IMR-90 (cell line): Measurements from ENCODE around the gene KRTAP5-1. TPM values are rescaled to one million over a fixed set of nuclear protein-coding genes. Genes with fewer than 3 reads are reported as not detected.

Experiments used
- ATAC-seq: fragments of 200-7000 bp; cut with Tn5 transposase; 2 replicates; pipeline ENCODE4 v1.9.1; 2020; ENCODE audit warnings: low read depth, mild to moderate bottlenecking, moderate library complexity
- BruUV-seq: library from RNA; stranded (reverse); fragments of 400-500 nt; replicated peaks from 2 replicates; lab custom pipeline; 2021; lab: Mats Ljungman, UMichigan
- CTCF ChIA-PET: fragments of 300-600 bp; formaldehyde crosslinking; extraction: SDS; loops from one replicate; lab custom pipeline; 2021; ENCODE audit warnings: antibody characterized with exemption; lab: Yijun Ruan, JAX
- POLR2A ChIA-PET: fragments of 300-600 bp; sonication (Branson Sonifier 250); formaldehyde crosslinking; loops from one replicate; lab custom pipeline; 2022; ENCODE audit warnings: antibody characterized with exemption; ENCODE audit not compliant: unreplicated experiment; lab: Charles Lee
- DNase-seq: peaks from one replicate; pipeline ENCODE4 v3.0.0; 2013
- H2AFZ ChIP-seq: replicated peaks from 2 replicates; pipeline ENCODE3; 2013; ENCODE audit warnings: low read length, mild to moderate bottlenecking; ENCODE audit not compliant: poor library complexity
- H2AK5ac ChIP-seq: 2 replicates; pipeline ENCODE4 v1.6.1; 2013; ENCODE audit warnings: low read depth, low read length, inconsistent platforms
- H2AK9ac ChIP-seq: replicated peaks from 2 replicates; pipeline ENCODE3; 2013; ENCODE audit warnings: mild to moderate bottlenecking, low read depth, low read length, moderate library complexity; ENCODE audit not compliant: poor library complexity
- H2BK120ac ChIP-seq: 2 replicates; pipeline ENCODE4 v1.6.1; 2013; ENCODE audit warnings: low read depth, low read length, inconsistent platforms
- H2BK15ac ChIP-seq: 3 replicates; pipeline ENCODE4 v1.6.1; 2013; ENCODE audit warnings: low read depth, low read length, inconsistent platforms
- H2BK20ac ChIP-seq: 2 replicates; pipeline ENCODE4 v1.6.1; 2013; ENCODE audit warnings: low read depth, mild to moderate bottlenecking, inconsistent platforms, low read length, moderate library complexity
- H2BK5ac ChIP-seq: 2 replicates; pipeline ENCODE4 v1.6.1; 2013; ENCODE audit warnings: mild to moderate bottlenecking, low read depth, low read length, inconsistent platforms; ENCODE audit not compliant: poor library complexity, severe bottlenecking
- H3K14ac ChIP-seq: replicated peaks from 2 replicates; pipeline ENCODE4 v1.6.1; 2013; ENCODE audit warnings: low read depth, low read length, inconsistent platforms
- H3K18ac ChIP-seq: 2 replicates; pipeline ENCODE4 v1.6.1; 2013; ENCODE audit warnings: low read depth, low read length, control low read depth
- H3K23ac ChIP-seq: 2 replicates; pipeline ENCODE4 v1.6.1; 2013; ENCODE audit warnings: low read depth, low read length, inconsistent platforms
- H3K27ac ChIP-seq: 2 replicates; pipeline ENCODE4 v1.5.1; 2013; ENCODE audit warnings: mild to moderate bottlenecking, control low read depth, low read length; ENCODE audit not compliant: insufficient read depth
- H3K27me3 ChIP-seq: 2 replicates; pipeline ENCODE4 v1.6.1; 2013; ENCODE audit warnings: low read length; ENCODE audit not compliant: control insufficient read depth, insufficient read depth
- H3K36me3 ChIP-seq: 2 replicates; pipeline ENCODE4 v1.6.1; 2013; ENCODE audit warnings: low read length, mixed read lengths; ENCODE audit not compliant: control insufficient read depth, insufficient read depth
- H3K4ac ChIP-seq: 2 replicates; pipeline ENCODE4 v1.6.1; 2013; ENCODE audit warnings: low read depth, low read length, inconsistent platforms
- H3K4me1 ChIP-seq: 2 replicates; pipeline ENCODE4 v1.6.1; 2013; ENCODE audit warnings: low read length, mixed read lengths; ENCODE audit not compliant: control insufficient read depth, insufficient read depth
- H3K4me2 ChIP-seq: 2 replicates; pipeline ENCODE4 v1.6.1; 2013; ENCODE audit warnings: low read depth, mild to moderate bottlenecking, control low read depth, low read length, moderate library complexity
- H3K4me3 ChIP-seq: 2 replicates; pipeline ENCODE4 v1.5.1; 2013; ENCODE audit warnings: low read depth, mild to moderate bottlenecking, control low read depth, low read length, moderate library complexity; ENCODE audit not compliant: insufficient read depth
- H3K56ac ChIP-seq: 2 replicates; pipeline ENCODE4 v1.6.1; 2013; ENCODE audit warnings: low read length, inconsistent platforms; ENCODE audit not compliant: insufficient read depth; ENCODE audit errors: extremely low read depth
- H3K79me1 ChIP-seq, 2 experiments: 2 replicates each; pipeline ENCODE4 v1.6.1; 2013; ENCODE audit warnings: low read length in 2 of 2, inconsistent platforms in 1 of 2, low read depth in 1 of 2
- H3K9ac ChIP-seq: 2 replicates; pipeline ENCODE4 v1.6.1; 2013; ENCODE audit warnings: low read depth, low read length, control low read depth
- H3K9me1 ChIP-seq: 2 replicates; pipeline ENCODE4 v1.6.1; 2013; ENCODE audit warnings: low read length, inconsistent platforms; ENCODE audit not compliant: insufficient read depth
- H3K9me3 ChIP-seq: 2 replicates; pipeline ENCODE4 v1.6.1; 2013; ENCODE audit warnings: low read length; ENCODE audit not compliant: control insufficient read depth, insufficient read depth
- H4K20me1 ChIP-seq: 2 replicates; pipeline ENCODE4 v1.6.1; 2013; ENCODE audit warnings: low read length, inconsistent platforms; ENCODE audit not compliant: insufficient read depth
- H4K5ac ChIP-seq: 2 replicates; pipeline ENCODE4 v1.6.1; 2013; ENCODE audit warnings: mild to moderate bottlenecking, low read depth, low read length, control low read depth
- H4K8ac ChIP-seq, 2 experiments: 2 replicates each; pipeline ENCODE4 v1.6.1; 2013; ENCODE audit warnings: low read depth in 2 of 2, low read length in 2 of 2, control low read depth in 1 of 2, inconsistent platforms in 1 of 2
- H4K91ac ChIP-seq: 2 replicates; pipeline ENCODE4 v1.6.1; 2013; ENCODE audit warnings: low read depth, low read length, inconsistent platforms; ENCODE audit not compliant: insufficient read depth
- BHLHE40 ChIP-seq: fragments of 150-350 bp; IDR thresholded peaks from 2 replicates; pipeline ENCODE4 v1.6.1; 2016; ENCODE audit warnings: mild to moderate bottlenecking, low read depth, low read length
- CEBPB ChIP-seq: IDR thresholded peaks from 2 replicates; pipeline ENCODE4 v1.6.1; 2012; ENCODE audit warnings: low read depth, low read length, improper control_type of control experiment
- CHD1 ChIP-seq: IDR thresholded peaks from 2 replicates; pipeline ENCODE4 v1.6.1; 2012; ENCODE audit warnings: low read depth, low read length, improper control_type of control experiment
- CTCF ChIP-seq: conservative IDR thresholded peaks from 2 replicates; pipeline ENCODE4 v1.5.1; 2012; ENCODE audit warnings: mild to moderate bottlenecking, low read depth, low read length, improper control_type of control experiment
- FOS ChIP-seq: fragments of 150-350 bp; IDR thresholded peaks from 2 replicates; pipeline ENCODE4 v1.6.1; 2016; ENCODE audit warnings: low read depth, low read length
- MAFK ChIP-seq: IDR thresholded peaks from 2 replicates; pipeline ENCODE4 v1.6.1; 2012; ENCODE audit warnings: low read depth, low read length, improper control_type of control experiment
- MAZ ChIP-seq: IDR thresholded peaks from 2 replicates; pipeline ENCODE4 v1.6.1; 2012; ENCODE audit warnings: low read depth, mild to moderate bottlenecking, low read length, improper control_type of control experiment, moderate library complexity, borderline replicate concordance
- MXI1 ChIP-seq: IDR thresholded peaks from 2 replicates; pipeline ENCODE4 v1.6.1; 2012; ENCODE audit warnings: low read depth, mild to moderate bottlenecking, low read length, moderate library complexity, borderline replicate concordance
- POLR2A ChIP-seq: IDR thresholded peaks from 2 replicates; pipeline ENCODE4 v1.6.1; 2012; ENCODE audit warnings: mild to moderate bottlenecking, low read depth, low read length
- RCOR1 ChIP-seq: IDR thresholded peaks from 2 replicates; pipeline ENCODE4 v1.6.1; 2012; ENCODE audit warnings: mild to moderate bottlenecking, low read length, improper control_type of control experiment; ENCODE audit not compliant: insufficient replicate concordance
- RFX5 ChIP-seq: IDR thresholded peaks from 2 replicates; pipeline ENCODE4 v1.8.0; 2012; ENCODE audit warnings: low read depth, mild to moderate bottlenecking, low read length, moderate library complexity
- SMC3 ChIP-seq: fragments of 150-350 bp; IDR thresholded peaks from 2 replicates; pipeline ENCODE4 v1.6.1; 2016; ENCODE audit warnings: low read depth, mild to moderate bottlenecking, antibody characterized with exemption, low read length, moderate library complexity
- WGBS, 2 experiments: methylation state at CpG; one replicate each; pipeline versions ENCODE4 v1.1.5 to v1.1.7; 2013; ENCODE audit warnings: missing lambda C conversion rate in 2 of 2; ENCODE audit not compliant: insufficient read length in 1 of 2; ENCODE audit errors: extremely low coverage in 2 of 2; 5-methylcytosine and 5-hydroxymethylcytosine counted together
- dilution Hi-C: fragments of 300-500 bp; cut with HindIII; formaldehyde crosslinking; loops from one replicate; pipeline ENCODE4 v1.14.3; 2018; ENCODE audit warnings: low sequenced_read_pairs; ENCODE audit not compliant: unreplicated experiment
- in situ Hi-C: fragments of 300-500 bp; cut with MboI; formaldehyde crosslinking; loops from 3 replicates; pipeline ENCODE4 v1.14.3; 2019; ENCODE audit warnings: low sequenced_read_pairs, inconsistent platforms, mixed read lengths
- intact Hi-C: fragments of 100-400 bp; cut with micrococcal nuclease; formaldehyde crosslinking; loops from 2 replicates; pipeline ENCODE4 v1.10.0; 2022
- polyA plus RNA-seq, 3 experiments: library from polyadenylated mRNA; depleted of rRNA; stranded (reverse); fragments of >200 nt; gene quantifications; 2 replicates each; pipeline ENCODE4 v1.2.3, GENCODE V29; 2012; ENCODE audit warnings: low replicate concordance in 1 of 3
- total RNA-seq: library from RNA; depleted of rRNA; stranded (reverse); fragments of >200 nt; gene quantifications from 2 replicates; pipeline ENCODE4 v1.2.3, GENCODE V29; 2012
- TF ChIP-seq, protein P1 (sequence below): fragments of 150-350 bp; IDR thresholded peaks from 2 replicates; pipeline ENCODE4 v1.6.1; 2016; ENCODE audit warnings: low read depth, mild to moderate bottlenecking, low read length, moderate library complexity, borderline replicate concordance
- TF ChIP-seq, protein P2 (sequence below): fragments of 150-350 bp; IDR thresholded peaks from 2 replicates; pipeline ENCODE4 v1.6.1; 2017; ENCODE audit warnings: mild to moderate bottlenecking, antibody characterized with exemption, low read length, low read depth

KRTAP5-1 gene
- total and polyA plus RNA-seq, 2 of the 4 experiments (the other 2 are of a cell fraction), result not detected

- Histone ChIP-seq H4K5ac (no peak overlapping the region), H2BK5ac (no peak overlapping the region), H3K18ac (no peak overlapping the region), H3K9me1 (no peaks in the 10 kb centered on the region), H4K20me1 (no peaks in the 10 kb centered on the region), H3K79me1 (no peaks in the 10 kb centered on the region), H3K4me3 (no peak overlapping the region), H3K9ac (no peak overlapping the region), H3K56ac (no peak overlapping the region), H3K36me3 (no peaks in the 10 kb centered on the region), H4K8ac (no peak overlapping the region), H3K9me3 (no peaks in the 10 kb centered on the region), H3K23ac (no peak overlapping the region), H3K27ac (no peak overlapping the region), H3K4ac (no peak overlapping the region), H2AK5ac (no peak overlapping the region), H3K4me2 (no peak overlapping the region), H3K4me1 (no peaks in the 10 kb centered on the region), H2BK15ac (no peak overlapping the region), H3K14ac (no peak overlapping the region), H2BK20ac (no peak overlapping the region), H2AFZ (no peak overlapping the region), H4K91ac (no peak overlapping the region), H2BK120ac (no peak overlapping the region), H2AK9ac (no peak overlapping the region), H3K27me3 (peaks cover 43% of the 10 kb centered on the region)
- dilution Hi-C loops (no loop called here), intact Hi-C loops (no loop called here), in situ Hi-C loops (no loop called here)
- CTCF ChIA-PET, result no interaction called here
- DNase-seq (no peak), ATAC-seq (no peak)
- no TSS peak for BruUV-seq
- no peak for TF ChIP-seq MAZ
- no peak for TF ChIP-seq RCOR1
- TF ChIP-seq, protein P1, sequence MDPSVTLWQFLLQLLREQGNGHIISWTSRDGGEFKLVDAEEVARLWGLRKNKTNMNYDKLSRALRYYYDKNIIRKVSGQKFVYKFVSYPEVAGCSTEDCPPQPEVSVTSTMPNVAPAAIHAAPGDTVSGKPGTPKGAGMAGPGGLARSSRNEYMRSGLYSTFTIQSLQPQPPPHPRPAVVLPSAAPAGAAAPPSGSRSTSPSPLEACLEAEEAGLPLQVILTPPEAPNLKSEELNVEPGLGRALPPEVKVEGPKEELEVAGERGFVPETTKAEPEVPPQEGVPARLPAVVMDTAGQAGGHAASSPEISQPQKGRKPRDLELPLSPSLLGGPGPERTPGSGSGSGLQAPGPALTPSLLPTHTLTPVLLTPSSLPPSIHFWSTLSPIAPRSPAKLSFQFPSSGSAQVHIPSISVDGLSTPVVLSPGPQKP, result no peak
- no peak for TF ChIP-seq RFX5
- no peak for TF ChIP-seq MAFK
- TF ChIP-seq, protein P2, sequence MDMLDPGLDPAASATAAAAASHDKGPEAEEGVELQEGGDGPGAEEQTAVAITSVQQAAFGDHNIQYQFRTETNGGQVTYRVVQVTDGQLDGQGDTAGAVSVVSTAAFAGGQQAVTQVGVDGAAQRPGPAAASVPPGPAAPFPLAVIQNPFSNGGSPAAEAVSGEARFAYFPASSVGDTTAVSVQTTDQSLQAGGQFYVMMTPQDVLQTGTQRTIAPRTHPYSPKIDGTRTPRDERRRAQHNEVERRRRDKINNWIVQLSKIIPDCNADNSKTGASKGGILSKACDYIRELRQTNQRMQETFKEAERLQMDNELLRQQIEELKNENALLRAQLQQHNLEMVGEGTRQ, result no peak
- TF ChIP-seq CEBPB, result no peak
- no peak for TF ChIP-seq CHD1
- TF ChIP-seq CTCF, result no peak
- TF ChIP-seq SMC3, result no peak
- no peak for TF ChIP-seq POLR2A
- no peak for TF ChIP-seq BHLHE40
- no peak for TF ChIP-seq FOS
- TF ChIP-seq MXI1, result no peak
- POLR2A ChIA-PET, result no interaction called here
- 60% methylated on average over 6 of the region's 10 CpGs; no CpG with 5 or more reads in 1 of the 2 experiments for WGBS, 2 experiments
Measured at GRCh38 chr11:1597331-1597993, 12.4 kb upstream of the KRTAP5-1 start.
